ENCODE measurements around the gene CA4.
"Not testable (repeated sequence)": the region's sequence is repeated elsewhere in the genome, so short reads cannot be mapped to it uniquely, and the experiment has no call there.

CA4 gene

GRCh38 chr17:60149691-60150582 is at the start of gene CA4:
Gene CA4 (plus strand): TSS chr17:60149973. CDS start chr17:60150035, 62 bp downstream.
- Histone ChIP-seq H3K4me2 (ENCODE audit: low read depth, low read length, poor library complexity, severe bottlenecking) (no peak within 1 kb of the TSS), H2AFZ (ENCODE audit: low read length) (no peak within 1 kb of the TSS), H3K9me3 (ENCODE audit: insufficient read depth, low read depth, low read length) (no peaks in the 10 kb centered on the region), H3K4me1 (ENCODE audit: insufficient read depth, low read length, poor library complexity, severe bottlenecking) (no peaks in the 10 kb centered on the region), H3K9ac (ENCODE audit: low read depth, low read length, poor library complexity, severe bottlenecking) (no peak within 1 kb of the TSS), H3K9me2 (replicated peaks; ENCODE audit: low read depth, low read length) (no peaks in the 10 kb centered on the region), H3K36me3 (ENCODE audit: insufficient read depth, low read length) (no peaks in the 10 kb centered on the region), H3F3A (ENCODE audit: low read depth) (no peaks in the 10 kb centered on the region), H3K27me3 (ENCODE audit: insufficient read depth, low read length, poor library complexity, severe bottlenecking) (no peaks in the 10 kb centered on the region), H4K20me1 (ENCODE audit: insufficient read depth, low read length, poor library complexity, severe bottlenecking) (no peaks in the 10 kb centered on the region), H3K4me3 (ENCODE audit: low read length, poor library complexity, severe bottlenecking) (no peak within 1 kb of the TSS), H3K79me2 (ENCODE audit: insufficient read depth, low read length) (no peaks in the 10 kb centered on the region)
- TF ChIP-seq CTCF (conservative IDR thresholded peaks at IDR 0.05; ENCODE audit: low read length) (no peak), EZH2phosphoT487 (IDR thresholded peaks at IDR 0.05; ENCODE audit: borderline replicate concordance) (no peak)

- H3K4me2 ChIP-seq (ENCODE audit: low read depth, low read length, poor library complexity, severe bottlenecking); H3K27me3 ChIP-seq (ENCODE audit: insufficient read depth, low read length, poor library complexity, severe bottlenecking); H2AFZ ChIP-seq (ENCODE audit: low read length); H3K9me2 ChIP-seq (replicated peaks; ENCODE audit: low read depth, low read length); H3K9me3 ChIP-seq (ENCODE audit: insufficient read depth, low read depth, low read length); H3K4me1 ChIP-seq (ENCODE audit: insufficient read depth, low read length, poor library complexity, severe bottlenecking); H3K4me3 ChIP-seq (ENCODE audit: low read length, poor library complexity, severe bottlenecking); H4K20me1 ChIP-seq (ENCODE audit: insufficient read depth, low read length, poor library complexity, severe bottlenecking); H3K9ac ChIP-seq (ENCODE audit: low read depth, low read length, poor library complexity, severe bottlenecking); H3K36me3 ChIP-seq (ENCODE audit: insufficient read depth, low read length); H3K79me2 ChIP-seq (ENCODE audit: insufficient read depth, low read length); H3F3A ChIP-seq (ENCODE audit: low read depth): not testable (repeated sequence)
Measured at GRCh38 chr17:60100577-60100976, 49.2 kb upstream of the CA4 start.

- not testable (repeated sequence) for H4K20me1 ChIP-seq (ENCODE audit: insufficient read depth, low read length, poor library complexity, severe bottlenecking); H3K4me2 ChIP-seq (ENCODE audit: low read depth, low read length, poor library complexity, severe bottlenecking); H3K27me3 ChIP-seq (ENCODE audit: insufficient read depth, low read length, poor library complexity, severe bottlenecking); H3K9me2 ChIP-seq (replicated peaks; ENCODE audit: low read depth, low read length); H3K4me3 ChIP-seq (ENCODE audit: low read length, poor library complexity, severe bottlenecking); H3K4me1 ChIP-seq (ENCODE audit: insufficient read depth, low read length, poor library complexity, severe bottlenecking); H2AFZ ChIP-seq (ENCODE audit: low read length); H3K79me2 ChIP-seq (ENCODE audit: insufficient read depth, low read length); H3K9me3 ChIP-seq (ENCODE audit: insufficient read depth, low read depth, low read length); H3F3A ChIP-seq (ENCODE audit: low read depth); H3K36me3 ChIP-seq (ENCODE audit: insufficient read depth, low read length); H3K9ac ChIP-seq (ENCODE audit: low read depth, low read length, poor library complexity, severe bottlenecking)
Measured at GRCh38 chr17:60102015-60102631, 47.6 kb upstream of the CA4 start.

GRCh38 chr17:60102632-60103096 is 47.1 kb upstream of the CA4 start:
- H3K4me2 ChIP-seq (ENCODE audit: low read depth, low read length, poor library complexity, severe bottlenecking) = no peak overlapping the region
- H3K36me3 ChIP-seq (ENCODE audit: insufficient read depth, low read length) = no peaks in the 10 kb centered on the region
- H4K20me1 ChIP-seq (ENCODE audit: insufficient read depth, low read length, poor library complexity, severe bottlenecking) = no peaks in the 10 kb centered on the region
- no peak overlapping the region for H3K4me3 ChIP-seq (ENCODE audit: low read length, poor library complexity, severe bottlenecking)
- no peak overlapping the region for H3K9ac ChIP-seq (ENCODE audit: low read depth, low read length, poor library complexity, severe bottlenecking)
- no peaks in the 10 kb centered on the region for H3K79me2 ChIP-seq (ENCODE audit: insufficient read depth, low read length)
- H3K9me2 ChIP-seq (replicated peaks; ENCODE audit: low read depth, low read length) = no peaks in the 10 kb centered on the region
- no peaks in the 10 kb centered on the region for H3K9me3 ChIP-seq (ENCODE audit: insufficient read depth, low read depth, low read length)
- no peaks in the 10 kb centered on the region for H3F3A ChIP-seq (ENCODE audit: low read depth)
- no peak overlapping the region for H2AFZ ChIP-seq (ENCODE audit: low read length)
- H3K4me1 ChIP-seq (ENCODE audit: insufficient read depth, low read length, poor library complexity, severe bottlenecking) = no peaks in the 10 kb centered on the region
- no peaks in the 10 kb centered on the region for H3K27me3 ChIP-seq (ENCODE audit: insufficient read depth, low read length, poor library complexity, severe bottlenecking)
- TF ChIP-seq CTCF (conservative IDR thresholded peaks at IDR 0.05; ENCODE audit: low read length) (no peak), EZH2phosphoT487 (IDR thresholded peaks at IDR 0.05; ENCODE audit: borderline replicate concordance) (no peak)
